NCI-H2081 treated with DMSO at 0.1 percent for 48 hours (cell line): Measurements from ENCODE around the gene DOCK2.

ENCODE experiments used
- DNase-seq: peaks from one replicate; lab custom pipeline; 2025; lab: John Stamatoyannopoulos, UW

Gene DOCK2

GRCh38 chr5:169992789-169993484 is 355.9 kb downstream of the DOCK2 start:
- DNase-seq: no peak

GRCh38 chr5:169993485-169993790 is 356.4 kb downstream of the DOCK2 start:
- DNase-seq: no peak

DNA sequence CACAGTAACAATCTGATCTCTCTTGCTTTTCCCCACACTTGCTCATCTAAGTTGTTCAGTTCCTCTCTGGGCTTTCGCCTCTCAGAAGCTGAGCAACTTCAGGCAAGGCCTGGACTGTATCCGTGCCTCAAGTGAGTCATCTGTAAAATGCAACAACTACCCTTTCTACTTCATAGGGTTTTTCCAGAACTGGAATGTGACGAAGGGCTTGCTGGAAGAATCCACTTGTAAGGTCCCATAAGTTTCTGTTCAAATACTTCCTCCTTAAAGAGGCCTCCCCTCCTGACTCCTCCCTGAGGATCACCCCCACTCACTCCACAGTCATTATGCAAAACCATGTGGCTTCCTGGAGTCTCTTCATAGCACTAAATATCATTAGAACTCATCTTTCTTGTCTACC is 360.7 kb downstream of the DOCK2 start:
- no peak for DNase-seq

DNA sequence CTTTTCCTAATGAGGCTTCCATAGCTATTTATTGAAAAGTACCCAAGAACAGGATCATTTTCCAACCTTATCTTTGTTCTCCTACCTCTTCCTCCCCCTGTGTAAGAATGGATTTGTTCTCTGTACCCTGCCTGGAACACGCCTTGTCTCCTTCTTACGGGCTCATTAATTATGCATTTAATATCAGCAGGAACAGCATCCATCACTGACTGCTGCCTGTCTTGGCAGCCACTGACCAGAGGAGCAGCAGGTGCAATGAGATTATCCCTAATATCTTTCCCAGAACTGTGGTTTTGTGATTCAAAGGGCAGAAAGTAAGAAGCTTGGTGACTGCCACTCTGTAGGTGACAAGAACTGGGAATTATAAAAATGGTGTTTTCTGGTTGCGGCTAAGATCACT is 362.5 kb downstream of the DOCK2 start:
- DNase-seq: no peak

DNA sequence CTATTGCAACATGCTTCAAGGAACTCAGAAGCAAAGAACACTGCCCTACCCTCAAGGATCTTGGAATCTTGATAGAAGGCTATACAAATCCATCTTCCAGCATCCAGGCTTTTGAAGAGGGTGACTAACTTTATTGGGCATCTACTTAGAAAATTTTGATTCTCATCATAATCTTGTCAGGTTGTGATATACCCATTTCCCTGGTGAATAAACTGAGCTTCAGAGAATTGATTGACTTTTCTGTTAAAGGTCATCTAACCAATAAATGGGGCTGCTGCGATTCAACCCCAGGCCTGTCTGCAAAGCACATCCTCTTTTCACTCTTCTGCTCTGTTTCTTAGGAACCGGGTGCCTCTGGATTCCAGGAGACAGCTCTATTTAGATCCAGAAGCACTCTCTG is 363.1 kb downstream of the DOCK2 start:
- DNase-seq: no peak

DNA sequence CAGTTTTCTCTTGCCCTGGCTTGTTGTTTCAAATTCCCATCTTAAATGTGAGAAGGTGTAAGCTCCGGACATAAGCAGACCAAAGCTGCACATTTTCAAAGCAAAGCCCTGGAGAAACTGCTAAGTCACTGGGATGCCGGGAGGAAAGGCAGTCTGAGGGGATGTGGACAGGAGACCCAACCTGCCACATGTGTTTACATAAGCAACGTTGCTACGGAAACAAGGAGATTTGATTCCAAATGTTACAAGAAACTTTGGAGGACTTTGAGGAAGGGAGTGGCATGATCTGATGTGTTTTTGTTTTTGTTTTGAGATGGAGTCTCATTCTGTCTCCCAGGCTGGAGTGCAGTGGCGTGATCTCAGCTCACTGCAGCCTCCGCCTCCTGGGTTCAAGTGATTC is 368.9 kb downstream of the DOCK2 start:
- DNase-seq: no peak

DNA sequence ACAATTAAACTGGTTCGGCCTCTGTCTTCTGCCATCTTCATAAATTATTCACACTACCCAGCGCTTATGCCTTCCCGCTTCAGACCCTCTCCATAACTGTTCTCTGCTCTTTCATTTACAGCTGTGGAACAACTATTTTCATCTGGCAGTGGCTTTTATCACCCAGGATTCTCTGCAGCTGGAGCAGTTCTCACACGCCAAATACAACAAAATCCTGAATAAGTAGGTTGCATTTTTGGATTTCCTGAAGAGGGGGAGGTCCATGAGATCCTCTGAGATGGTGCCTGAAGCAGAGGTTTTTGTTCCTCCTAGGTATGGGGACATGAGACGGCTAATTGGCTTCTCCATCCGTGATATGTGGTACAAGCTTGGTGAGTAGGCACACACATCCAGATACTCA is 371.3 kb downstream of the DOCK2 start:
- no peak for DNase-seq

DNA sequence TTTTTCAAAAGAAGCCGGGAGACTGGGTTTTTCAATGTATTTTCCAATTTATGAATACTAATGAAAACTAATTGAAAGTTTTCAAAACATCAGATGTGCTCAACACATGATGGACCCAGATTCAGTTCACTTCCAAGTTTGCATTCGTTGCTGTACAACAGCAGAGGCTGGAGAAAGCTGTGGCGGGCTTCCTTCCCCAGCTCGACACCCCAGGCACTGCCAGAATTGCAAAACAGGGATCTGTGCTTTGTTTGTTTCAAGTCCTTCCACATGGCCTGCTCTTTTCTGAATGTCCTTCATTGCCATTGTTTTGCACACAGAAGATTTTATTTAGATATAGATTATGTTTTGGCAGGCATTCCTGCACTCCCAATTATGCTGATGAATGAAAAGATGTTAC is 373.5 kb downstream of the DOCK2 start:
- no peak for DNase-seq

- DNase-seq: no peak
These were observed 374.7 kb downstream of the DOCK2 start for GRCh38 chr5:170011751-170012150.

DNA sequence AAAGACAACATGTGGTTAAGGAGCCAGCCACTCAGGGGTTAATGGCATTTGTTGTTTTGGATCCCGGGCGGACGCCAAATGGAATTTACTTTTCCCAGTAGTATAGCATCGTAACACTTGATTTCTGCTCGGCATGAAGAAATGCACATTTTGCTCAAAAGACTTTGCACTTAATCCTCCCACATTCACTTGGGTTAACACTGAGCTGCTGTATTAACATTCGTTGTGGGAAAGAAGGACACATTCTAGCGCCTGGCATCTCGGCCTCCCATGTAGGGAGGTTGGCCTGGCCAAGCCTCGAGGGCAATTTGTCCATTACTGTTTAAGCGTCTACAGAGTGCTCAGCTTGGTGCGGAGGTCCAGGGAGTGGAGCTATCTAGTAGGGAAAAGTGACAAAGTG is 375.5 kb downstream of the DOCK2 start:
- no peak for DNase-seq

DNA sequence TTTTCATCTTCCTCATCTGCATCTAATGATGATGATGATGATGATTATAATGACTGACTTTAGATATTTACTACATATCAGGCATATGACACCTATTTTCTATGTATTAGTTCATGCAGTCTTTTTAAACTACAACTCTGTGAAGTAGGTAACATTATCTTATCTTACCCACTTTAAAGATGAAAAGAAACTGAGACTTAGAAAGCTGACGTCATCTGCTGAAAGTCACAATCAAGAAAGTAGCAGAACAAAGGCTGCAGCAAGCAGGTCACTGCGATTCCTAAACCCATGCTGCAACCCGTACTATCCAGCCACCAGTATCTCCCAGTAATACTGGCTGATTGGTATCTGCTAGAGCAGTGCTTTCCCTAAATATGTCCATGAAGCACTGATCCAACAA is 383.3 kb downstream of the DOCK2 start:
- no peak for DNase-seq

DNA sequence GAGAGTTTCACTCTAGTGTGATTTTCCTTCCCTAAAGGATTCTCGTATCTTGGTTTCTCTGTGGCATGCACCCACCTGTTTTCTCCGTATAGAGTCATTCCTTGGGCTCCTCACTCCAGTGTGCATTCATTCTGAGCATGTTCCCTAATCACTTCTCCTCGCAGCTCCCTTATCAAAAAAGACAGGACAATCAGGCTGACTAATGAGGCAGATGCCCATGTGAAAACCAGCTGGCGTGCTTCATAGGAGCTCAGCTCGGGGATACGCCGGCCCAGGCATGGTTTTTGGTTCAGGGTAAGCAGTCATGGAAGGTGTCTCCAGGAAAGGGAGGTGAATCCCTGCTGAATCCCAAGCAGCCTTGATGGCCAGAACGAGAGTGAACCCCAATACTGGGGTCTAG is 384.4 kb downstream of the DOCK2 start:
- DNase-seq: no peak

- no peak for DNase-seq
These were observed 388.8 kb downstream of the DOCK2 start for GRCh38 chr5:170025853-170026252.

GRCh38 chr5:170028124-170028523 is 391.0 kb downstream of the DOCK2 start:
- no peak for DNase-seq

DNA sequence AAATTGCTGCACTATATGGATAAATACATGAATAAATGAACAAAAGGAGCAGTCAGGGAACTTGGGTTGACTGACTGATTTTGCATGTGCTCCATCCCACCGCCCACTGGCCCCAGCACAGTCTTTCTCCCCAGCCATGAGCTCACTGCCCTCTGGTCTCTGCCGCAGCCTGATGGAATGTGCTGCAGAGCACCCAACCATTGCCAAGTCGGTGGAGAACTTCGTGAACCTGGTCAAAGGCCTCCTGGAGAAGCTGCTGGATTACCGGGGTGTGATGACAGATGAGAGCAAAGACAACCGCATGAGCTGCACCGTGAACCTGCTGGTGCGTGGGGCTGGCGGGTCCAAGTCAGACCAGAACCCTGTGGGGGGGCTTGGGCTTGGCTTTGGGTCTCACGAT is 397.2 kb downstream of the DOCK2 start:
- DNase-seq: no peak

DNA sequence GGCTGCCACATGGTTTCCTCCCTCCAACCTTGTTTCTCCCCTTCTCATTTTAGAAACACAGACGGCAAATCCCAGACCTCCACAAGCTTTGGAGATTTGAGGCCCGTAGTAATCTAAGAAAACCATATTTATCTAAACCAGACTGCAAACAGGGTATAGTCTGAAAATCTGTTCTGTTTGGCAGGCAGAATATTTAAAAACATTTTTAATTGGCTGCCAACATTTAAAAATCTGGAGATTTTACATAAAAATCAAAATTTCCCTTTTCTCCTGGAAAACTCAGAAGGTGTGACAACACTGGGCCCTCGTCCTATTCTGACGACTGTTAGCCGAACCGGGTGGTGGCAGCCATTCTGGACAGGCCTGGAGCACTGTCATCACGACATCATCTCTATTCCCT is 401.2 kb downstream of the DOCK2 start:
- no peak for DNase-seq

GRCh38 chr5:170039830-170040229 is 402.8 kb downstream of the DOCK2 start:
- no peak for DNase-seq

DNA sequence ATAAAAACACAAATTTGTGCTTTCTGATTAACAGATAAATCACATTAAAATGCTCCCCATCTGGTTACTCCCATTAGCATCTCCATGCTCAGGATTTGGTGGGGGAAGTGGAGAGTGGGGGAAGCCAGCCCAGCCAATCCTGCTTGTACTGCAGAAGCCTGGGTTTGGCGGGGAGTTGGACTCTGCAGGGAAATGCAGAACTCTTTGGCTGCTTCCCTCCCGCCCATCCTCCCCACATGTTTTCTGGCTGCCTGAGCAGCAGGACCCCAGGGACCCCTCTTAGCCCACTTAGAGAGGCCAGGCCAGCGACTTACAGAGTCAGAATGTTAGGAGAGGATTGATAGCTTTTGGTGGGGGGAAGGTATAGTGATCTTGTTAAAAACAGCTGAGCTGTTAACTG is 409.2 kb downstream of the DOCK2 start:
- DNase-seq: no peak

DNA sequence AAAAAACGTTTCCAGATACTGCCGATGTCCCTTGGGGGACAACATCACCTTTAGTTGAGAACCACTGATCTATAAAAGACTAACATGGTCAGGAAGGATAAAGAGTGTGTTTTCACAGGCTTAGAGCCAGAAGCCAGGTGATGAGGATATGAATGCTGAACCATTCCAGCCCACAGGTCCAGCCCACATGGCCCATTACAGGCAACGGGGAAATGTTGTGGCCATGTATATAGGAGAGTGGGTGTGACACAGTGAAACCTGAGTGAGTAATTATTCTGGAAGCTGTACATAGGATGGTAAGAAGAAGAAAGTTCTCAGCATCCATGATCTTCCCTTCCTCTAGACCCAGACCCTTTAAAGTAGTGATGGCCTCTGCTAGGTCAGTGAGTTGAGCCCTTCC is 412.6 kb downstream of the DOCK2 start:
- DNase-seq: no peak

DNA sequence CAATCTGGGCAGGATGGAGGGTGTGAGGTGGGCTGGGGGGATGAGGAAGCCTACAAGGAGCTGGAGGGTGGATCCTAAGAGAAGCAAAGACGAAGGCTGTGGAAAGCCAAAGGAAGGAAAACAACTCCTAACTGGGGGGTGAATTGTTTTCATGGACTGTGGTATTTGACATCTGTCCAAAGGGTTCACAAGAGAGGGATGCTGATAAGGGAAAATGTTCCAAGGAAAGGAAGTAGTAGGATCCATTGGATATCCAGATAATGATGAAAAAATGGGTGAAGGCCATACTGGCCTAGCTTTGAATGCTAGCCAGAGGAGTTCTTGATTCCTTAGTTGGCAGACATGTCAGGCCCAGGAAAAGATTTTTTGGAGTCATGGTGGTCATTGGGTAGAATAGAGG is 416.8 kb downstream of the DOCK2 start:
- no peak for DNase-seq

GRCh38 chr5:170055606-170056005 is 418.5 kb downstream of the DOCK2 start:
- DNase-seq: no peak

DNA sequence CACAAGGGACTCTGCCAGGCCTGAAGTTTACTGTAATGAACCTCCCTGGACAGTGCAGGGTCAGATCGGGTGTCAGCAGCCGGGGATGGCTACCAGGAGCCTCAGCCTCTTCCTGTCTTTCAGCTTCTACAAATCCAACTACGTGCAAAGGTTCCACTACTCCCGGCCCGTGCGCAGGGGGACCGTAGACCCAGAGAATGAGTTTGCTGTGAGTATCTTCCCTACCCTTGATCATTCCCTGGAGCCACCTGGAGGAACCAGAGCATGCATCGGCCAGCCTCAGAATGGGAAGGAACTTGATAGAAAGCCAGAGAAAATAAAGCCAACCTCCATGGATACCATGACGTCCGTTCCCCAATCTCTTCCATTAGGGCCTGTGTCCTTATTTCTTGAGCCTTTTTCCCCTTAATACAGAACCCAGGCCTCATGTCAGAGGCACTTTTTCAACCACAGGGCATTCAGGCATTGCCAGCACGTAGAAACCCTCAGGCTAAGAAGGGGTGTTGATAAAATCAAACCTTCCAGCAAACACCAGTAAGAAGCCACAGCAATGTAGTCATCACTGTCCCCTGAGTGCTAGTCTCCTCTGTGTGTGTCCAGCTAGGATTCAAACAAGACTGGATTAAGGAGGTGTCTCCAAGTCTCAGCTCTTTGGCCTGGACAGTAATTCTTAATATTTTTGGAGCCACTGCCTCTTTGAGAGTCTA is 419.6 kb downstream of the DOCK2 start:
- DNase-seq: no peak

DNA sequence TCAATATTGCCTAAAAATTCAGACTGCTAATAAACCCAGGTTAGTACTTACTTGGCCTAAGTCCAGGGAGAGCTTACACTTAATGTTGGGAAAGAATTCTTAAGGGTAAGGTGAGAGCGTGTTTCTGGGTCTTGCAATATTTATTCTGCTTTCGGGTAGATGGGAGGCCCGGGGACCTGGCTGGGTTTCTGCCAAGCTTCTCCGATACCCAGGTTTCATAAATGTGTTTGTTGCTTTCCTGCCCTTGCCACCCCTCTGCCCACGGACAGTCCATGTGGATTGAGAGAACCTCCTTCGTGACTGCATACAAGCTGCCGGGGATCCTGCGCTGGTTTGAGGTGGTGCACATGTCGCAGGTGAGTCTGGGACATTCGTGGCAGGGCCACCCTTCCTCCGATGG is 420.2 kb downstream of the DOCK2 start:
- DNase-seq: no peak

GRCh38 chr5:170059221-170059620 is 422.1 kb downstream of the DOCK2 start:
- DNase-seq: no peak
